ENCODE data around the gene OR1F1. TPM values are rescaled to one million over a fixed set of nuclear protein-coding genes. Genes with fewer than 3 reads are reported as not detected.

The OR1F1 gene
- total RNA-seq, 1 experiment from 2014 or later, result 1.4 TPM

DNA sequence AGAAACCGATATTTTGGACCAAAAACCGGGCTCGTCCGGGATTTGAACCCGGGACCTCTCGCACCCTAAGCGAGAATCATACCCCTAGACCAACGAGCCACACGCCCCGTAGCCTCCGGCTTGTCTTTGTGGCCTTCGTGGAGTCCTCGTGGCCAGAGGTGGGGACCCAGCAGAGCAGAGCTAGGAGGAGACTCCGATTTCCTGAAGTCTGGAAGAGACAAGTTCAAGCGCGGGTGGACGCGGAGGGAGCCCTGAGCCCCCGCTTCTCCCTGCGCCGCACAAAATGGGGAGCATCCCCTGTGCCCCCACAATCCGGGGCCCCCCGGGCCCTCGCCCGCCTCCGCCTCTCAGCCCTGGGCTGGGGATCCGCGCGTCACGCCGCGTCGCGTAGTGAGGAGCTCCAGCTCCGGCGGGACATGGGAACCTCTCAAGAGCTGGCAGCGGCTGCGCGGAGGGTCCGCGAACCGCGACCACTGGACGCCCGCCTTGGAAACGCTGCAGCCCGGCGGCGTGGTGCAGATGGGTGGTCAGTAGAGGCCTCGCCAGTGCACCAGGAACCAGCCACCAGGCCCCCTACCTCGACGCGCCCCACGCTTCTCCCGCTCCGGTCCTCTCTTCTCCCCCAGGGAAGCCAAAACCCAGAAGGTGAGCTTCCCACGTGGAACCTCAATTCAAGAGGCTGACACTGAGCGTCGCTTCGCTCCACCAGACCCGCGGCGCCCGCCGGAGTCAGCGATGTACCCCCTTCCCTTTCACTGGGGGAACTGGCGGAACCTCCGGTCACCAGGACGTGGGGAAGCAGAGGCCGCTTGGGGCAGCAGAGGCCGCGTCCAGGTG lies 5.2 kb upstream of the OR1F1 start:
- Histone ChIP-seq H3K79me2 (ENCODE audit: low read depth) (no peaks in the 10 kb centered on the region), H3K36me3 (ENCODE audit: low read depth) (no peaks in the 10 kb centered on the region), H3K4me3 (peak overlapping the region; percentile 71), H2AFZ (peak overlapping the region; percentile 95), H3F3A (ENCODE audit: insufficient read depth, low read depth) (peaks cover 42% of the 10 kb centered on the region), H4K20me1 (ENCODE audit: insufficient read depth) (no peaks in the 10 kb centered on the region), H3K4me2 (peak overlapping the region; percentile 76), H3K9me2 (ENCODE audit: insufficient read depth) (no peaks in the 10 kb centered on the region), H3K27me3 (ENCODE audit: insufficient read depth, low read depth) (no peaks in the 10 kb centered on the region), H3K27ac (no peak overlapping the region), H3K4me1 (replicated peaks; ENCODE audit: insufficient read depth) (0 out of 2 replicates have a peak, but pooled peaks cover 5% of the 10 kb centered on the region), H3K9me3 (ENCODE audit: insufficient read depth, low read depth) (no peaks in the 10 kb centered on the region)
- DNase-seq, result peak in 1 of 2 experiments; percentile 60
- ChIA-PET POLR2A (ENCODE audit: unreplicated experiment) (no interaction called here), CTCF (interaction anchor here (0.6 kb wide), 3 partner anchors 158 to 1315 kb away, joined by 3 to 15 read pairs (median 6); no protein-coding TSS in a partner anchor)
- BruUV-seq (replicated peaks), result no TSS peak
- intact Hi-C loops (cut with micrococcal nuclease; ENCODE audit: unreplicated experiment), result loop anchor here (10.0 kb wide), 1 partner anchor 322 kb away; the partner anchor contains the start of gene CLUAP1
- no peak for TF ChIP-seq EZH2 (IDR thresholded peaks at IDR 0.05; ENCODE audit: low read depth)
- TF ChIP-seq, protein P1, sequence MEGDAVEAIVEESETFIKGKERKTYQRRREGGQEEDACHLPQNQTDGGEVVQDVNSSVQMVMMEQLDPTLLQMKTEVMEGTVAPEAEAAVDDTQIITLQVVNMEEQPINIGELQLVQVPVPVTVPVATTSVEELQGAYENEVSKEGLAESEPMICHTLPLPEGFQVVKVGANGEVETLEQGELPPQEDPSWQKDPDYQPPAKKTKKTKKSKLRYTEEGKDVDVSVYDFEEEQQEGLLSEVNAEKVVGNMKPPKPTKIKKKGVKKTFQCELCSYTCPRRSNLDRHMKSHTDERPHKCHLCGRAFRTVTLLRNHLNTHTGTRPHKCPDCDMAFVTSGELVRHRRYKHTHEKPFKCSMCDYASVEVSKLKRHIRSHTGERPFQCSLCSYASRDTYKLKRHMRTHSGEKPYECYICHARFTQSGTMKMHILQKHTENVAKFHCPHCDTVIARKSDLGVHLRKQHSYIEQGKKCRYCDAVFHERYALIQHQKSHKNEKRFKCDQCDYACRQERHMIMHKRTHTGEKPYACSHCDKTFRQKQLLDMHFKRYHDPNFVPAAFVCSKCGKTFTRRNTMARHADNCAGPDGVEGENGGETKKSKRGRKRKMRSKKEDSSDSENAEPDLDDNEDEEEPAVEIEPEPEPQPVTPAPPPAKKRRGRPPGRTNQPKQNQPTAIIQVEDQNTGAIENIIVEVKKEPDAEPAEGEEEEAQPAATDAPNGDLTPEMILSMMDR (conservative IDR thresholded peaks at IDR 0.05), result peak; percentile 57

DNA sequence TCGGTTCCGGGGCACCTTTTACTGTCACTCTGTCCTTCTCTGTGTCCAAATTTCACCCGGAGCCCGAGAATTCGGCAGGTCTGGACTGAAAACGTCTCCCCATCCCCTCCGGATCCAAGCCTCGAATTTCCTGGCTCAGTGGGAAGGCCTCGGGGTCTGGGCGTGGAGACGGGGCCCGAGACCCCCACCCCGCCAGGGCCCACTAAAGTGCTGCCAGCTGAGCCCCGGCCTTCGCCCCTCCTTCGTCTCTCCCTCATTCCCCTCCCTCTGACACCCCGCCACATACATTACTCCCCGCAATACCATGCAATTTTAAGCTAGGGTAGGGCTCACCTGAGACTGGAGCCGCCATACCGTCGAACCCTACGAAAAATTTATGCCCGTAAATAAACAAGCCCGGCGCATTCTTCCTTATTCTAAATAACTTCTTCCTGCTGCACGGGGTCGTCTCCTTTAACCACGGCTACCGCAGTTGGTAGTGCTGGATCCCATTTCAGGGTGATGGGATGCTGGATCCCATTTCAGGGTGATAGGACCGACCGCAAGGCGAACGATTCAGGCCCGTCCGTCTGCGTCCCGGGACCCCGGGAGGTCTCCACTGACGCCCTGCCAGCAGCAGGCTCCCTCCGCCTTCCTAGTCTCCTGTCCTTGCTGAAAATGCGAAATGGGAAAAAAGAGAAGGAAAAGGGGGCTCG lies 4.4 kb upstream of the OR1F1 start:
- Histone ChIP-seq H3K9me3 (ENCODE audit: insufficient read depth, low read depth) (no peaks in the 10 kb centered on the region), H4K20me1 (ENCODE audit: insufficient read depth) (no peaks in the 10 kb centered on the region), H3K9me2 (ENCODE audit: insufficient read depth) (no peaks in the 10 kb centered on the region), H3K36me3 (ENCODE audit: low read depth) (no peaks in the 10 kb centered on the region), H3K4me1 (replicated peaks; ENCODE audit: insufficient read depth) (0 out of 2 replicates have a peak, but pooled peaks cover 5% of the 10 kb centered on the region), H3K27ac (no peak overlapping the region), H2AFZ (peak overlapping the region; percentile 95), H3F3A (ENCODE audit: insufficient read depth, low read depth) (peaks cover 42% of the 10 kb centered on the region), H3K27me3 (ENCODE audit: insufficient read depth, low read depth) (no peaks in the 10 kb centered on the region), H3K79me2 (ENCODE audit: low read depth) (no peaks in the 10 kb centered on the region), H3K4me3 (peak overlapping the region; percentile 71), H3K4me2 (peak overlapping the region; percentile 76)
- TF ChIP-seq EZH2 (IDR thresholded peaks at IDR 0.05; ENCODE audit: low read depth), result no peak
- TF ChIP-seq, protein P1 (conservative IDR thresholded peaks at IDR 0.05), result peak; percentile 12; the same call in 1 of the 2 replicates
- no TSS peak for BruUV-seq (replicated peaks)
- DNase-seq, result no peak
- CTCF ChIA-PET, result interaction anchor here (0.6 kb wide), 1 partner anchor 159 kb away, joined by 15 read pairs; no protein-coding TSS in a partner anchor
- POLR2A ChIA-PET (ENCODE audit: unreplicated experiment), result interaction anchor here (0.5 to 0.6 kb wide), 2 partner anchors 346 to 1619 kb away, joined by 4 to 5 read pairs; no protein-coding TSS in a partner anchor
- intact Hi-C loops (cut with micrococcal nuclease; ENCODE audit: unreplicated experiment), result loop anchor here (10.0 kb wide), 1 partner anchor 321 kb away; the partner anchor contains the start of gene CLUAP1
